Measurements from ENCODE around the gene DPF3.

- TF ChIP-seq CTCF (IDR thresholded peaks at IDR 0.05): no peak
- TF ChIP-seq POLR2A (IDR thresholded peaks at IDR 0.05): no peak
Measured at GRCh38 chr14:72787841-72788240, 106.1 kb downstream of the DPF3 start.
